Measurements from ENCODE around the gene RPS16. TPM values are rescaled to one million over a fixed set of nuclear protein-coding genes. Genes with fewer than 3 reads are reported as not detected.

The RPS16 gene
- total and polyA plus RNA-seq, 2 of the 8 experiments (the other 6 are each of a cell fraction or from before 2014, with no cell fraction given) = 2,433 to 7,810 TPM

DNA sequence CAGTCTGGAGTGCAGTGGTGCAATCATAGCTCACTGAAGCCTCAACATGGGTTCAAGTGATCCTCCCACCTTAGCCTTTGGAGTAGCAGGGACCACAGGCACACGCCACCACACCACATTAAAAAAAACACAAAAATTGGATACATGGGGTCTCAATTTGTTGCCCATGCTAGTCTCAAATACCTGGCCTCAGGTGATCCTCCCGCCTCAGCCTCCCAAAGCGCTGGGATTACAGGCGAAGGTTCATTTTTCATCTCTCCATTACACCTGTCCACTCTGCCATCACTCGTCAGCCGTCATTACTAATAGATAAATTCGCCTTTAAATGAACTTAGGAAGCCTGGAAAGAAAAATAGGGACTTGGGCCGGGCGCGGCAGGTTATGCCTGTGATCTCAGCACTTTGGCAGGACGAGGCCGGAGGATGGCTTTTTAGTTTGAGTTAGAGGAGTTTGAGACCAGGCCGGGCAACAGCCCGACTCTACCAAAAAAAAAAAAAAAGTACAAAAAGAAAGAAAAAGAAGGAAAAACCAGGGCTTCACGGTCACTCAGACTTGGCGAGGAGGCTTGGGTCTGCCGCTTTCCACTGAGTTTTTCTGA is 8.9 kb upstream of the RPS16 start:
- H2BK5ac ChIP-seq (ENCODE audit: low read depth, low read length) = 0 out of 2 replicates have a peak overlapping the region, but pooled peaks have one; percentile 48
- no peak for DNase-seq (ENCODE audit: low read depth in 1 of 2, low spot score in 2 of 2)
- H3K27ac ChIP-seq (ENCODE audit: low read depth, low read length) = peak overlapping the region; percentile 79
- H3K4me2 ChIP-seq (ENCODE audit: insufficient read depth in 1 of 2, low read depth in 2 of 2, low read length in 2 of 2) = peak overlapping the region; percentile 89 to 99
- peak overlapping the region; percentile 80 to 94 (median 88) for H3K4me3 ChIP-seq (ENCODE audit: extremely low read depth in 1 of 4, insufficient read depth in 2 of 4, low read depth in 3 of 4, low read length in 4 of 4)
- H3K9me3 ChIP-seq (ENCODE audit: insufficient read depth in 2 of 2, low read depth in 1 of 2, low read length in 1 of 2) = no peaks in the 10 kb centered on the region
- H2BK120ac ChIP-seq (replicated peaks; ENCODE audit: low read depth, low read length) = no peak overlapping the region
- no peak for FAIRE-seq
- no peak overlapping the region for H2AFZ ChIP-seq (ENCODE audit: low read length)
- peak overlapping the region; percentile 59 for H3K4ac ChIP-seq (replicated peaks; ENCODE audit: insufficient read length, low read depth, low read length)
- POLR2A ChIA-PET (ENCODE audit: partially characterized antibody) = interaction anchor here (0.6 to 47.8 kb wide), 16 partner anchors 13 to 766 kb away, joined by 3 to 1154 read pairs (median 4); partner anchors contain the start of genes MED29, PAF1, PLEKHG2 and RPS16
- H2BK12ac ChIP-seq (ENCODE audit: low read depth, low read length) = no peak overlapping the region; the same call in 1 of the 2 replicates
- H3K56ac ChIP-seq (replicated peaks; ENCODE audit: insufficient read length, low read depth, low read length) = peak overlapping the region; percentile 36
- peaks cover 10 to 12% of the 10 kb centered on the region in 2 experiments for H4K20me1 ChIP-seq (replicated peaks in 1 of 2; ENCODE audit: control insufficient read depth in 1 of 2, insufficient read depth in 2 of 2, low read length in 2 of 2)
- peak overlapping the region; percentile 85; the same call in 1 of the 2 replicates for H4K8ac ChIP-seq (ENCODE audit: extremely low read depth, insufficient read depth, low read length)
- no peaks in the 10 kb centered on the region for H3K27me3 ChIP-seq (replicated peaks in 1 of 4; ENCODE audit: control insufficient read depth in 3 of 4, extremely low read depth in 1 of 4, insufficient read depth in 3 of 4, low read length in 3 of 4)
- H3K79me2 ChIP-seq (ENCODE audit: control insufficient read depth in 1 of 2, insufficient read depth in 2 of 2, low read length in 2 of 2) = peaks cover 15 to 46% of the 10 kb centered on the region in 2 experiments; a peak in 3 of 4 replicates
- H3K14ac ChIP-seq (ENCODE audit: insufficient read length) = no peak overlapping the region
- peaks cover 10% of the 10 kb centered on the region for H3K79me1 ChIP-seq (ENCODE audit: low read depth, low read length)
- no peak for TF ChIP-seq MAFK (IDR thresholded peaks at IDR 0.05; ENCODE audit: low read depth, low read length)
- peaks cover 0 to 9% (median 0%) of the 10 kb centered on the region in 4 experiments; a peak in 2 of 8 replicates for H3K36me3 ChIP-seq (ENCODE audit: control insufficient read depth in 2 of 4, insufficient read depth in 4 of 4, low read length in 3 of 4)
- WGBS, 2 experiments (ENCODE audit: extremely low coverage in 1 of 2, insufficient coverage in 1 of 2, insufficient read length in 1 of 2, insufficient replicate concordance in 2 of 2, low coverage in 1 of 2, low lambda C conversion rate in 2 of 2, missing lambda C conversion rate in 1 of 2) = 13% methylated on average over 17 of the region's 17 CpGs; no CpG with 5 or more reads in 1 of the 2 experiments
- peak overlapping the region; percentile 85 to 94 (median 92) for H3K9ac ChIP-seq (replicated peaks in 1 of 4; ENCODE audit: extremely low read depth in 1 of 4, low read depth in 3 of 4, low read length in 3 of 4)
- no peak overlapping the region for H2BK20ac ChIP-seq (ENCODE audit: low read length)
- H3K23ac ChIP-seq (ENCODE audit: insufficient read length) = no peak overlapping the region
- CTCF ChIA-PET (ENCODE audit: partially characterized antibody) = interaction anchor here (2.2 kb wide), 1 partner anchor 9 kb away, joined by 5 read pairs; the partner anchor contains the start of gene RPS16
- peaks cover 6% of the 10 kb centered on the region; the same call in 1 of the 2 replicates for H3K23me2 ChIP-seq (ENCODE audit: low read depth, low read length)
- H3K18ac ChIP-seq (ENCODE audit: extremely low read depth, low read length) = peak overlapping the region; percentile 64
- peak overlapping the region; percentile 57 for H4K5ac ChIP-seq (ENCODE audit: insufficient read length, low read depth, low read length)
- H2AK5ac ChIP-seq (ENCODE audit: low read depth, low read length) = peak overlapping the region; percentile 26; the same call in 1 of the 2 replicates
- peaks cover 0 to 3% (median under 1%) of the 10 kb centered on the region in 4 experiments; a peak in 3 of 7 replicates for H3K4me1 ChIP-seq (replicated peaks in 1 of 4; ENCODE audit: control insufficient read depth in 3 of 4, insufficient read depth in 4 of 4, low read length in 3 of 4)
- peak overlapping the region; percentile 29 for H4K91ac ChIP-seq (replicated peaks; ENCODE audit: insufficient read length, low read length)
- no peak overlapping the region for H2BK15ac ChIP-seq (ENCODE audit: low read length)

Measured in H1 (cell line).